HG03442 (cell line): ENCODE results near the gene NTN3.
A peak's percentile ranks its signal among the peaks of the same experiment; 100 is the strongest.
"Not testable (repeated sequence)": the region's sequence is repeated elsewhere in the genome, so short reads cannot be mapped to it uniquely, and the experiment has no call there.

Experiments
- ATAC-seq: cut with Tn5 transposase; IDR thresholded peaks from one replicate; pipeline ENCODE4 v1.9.1; 2021; ENCODE audit warnings: mild to moderate bottlenecking, moderate library complexity; ENCODE audit not compliant: unreplicated experiment

Gene NTN3

DNA sequence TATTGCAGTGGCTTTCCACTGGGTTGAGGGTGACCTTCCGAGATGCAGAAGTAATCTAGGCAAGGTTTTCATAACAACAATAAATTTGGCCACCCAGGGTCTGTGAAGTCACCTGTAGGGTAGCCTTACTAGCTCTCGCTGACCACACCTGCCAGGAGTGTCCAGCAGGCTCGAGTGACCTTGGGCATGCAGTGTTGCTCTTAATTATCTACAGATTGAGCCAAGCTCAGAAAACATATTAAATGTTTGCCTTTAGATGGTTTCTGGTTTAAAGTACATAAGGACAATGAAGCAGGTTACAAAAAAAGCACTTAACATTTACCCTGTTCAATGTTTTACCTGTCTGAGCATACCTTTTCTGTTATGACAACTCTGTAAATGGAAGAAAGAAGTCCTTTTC lies 5.6 kb downstream of the NTN3 start:
- no peak for ATAC-seq

GRCh38 chr16:2477327-2477726 lies 6.2 kb downstream of the NTN3 start:
- no peak for ATAC-seq

- ATAC-seq: no peak
These were observed 7.2 kb downstream of the NTN3 start for GRCh38 chr16:2478279-2478678.

DNA sequence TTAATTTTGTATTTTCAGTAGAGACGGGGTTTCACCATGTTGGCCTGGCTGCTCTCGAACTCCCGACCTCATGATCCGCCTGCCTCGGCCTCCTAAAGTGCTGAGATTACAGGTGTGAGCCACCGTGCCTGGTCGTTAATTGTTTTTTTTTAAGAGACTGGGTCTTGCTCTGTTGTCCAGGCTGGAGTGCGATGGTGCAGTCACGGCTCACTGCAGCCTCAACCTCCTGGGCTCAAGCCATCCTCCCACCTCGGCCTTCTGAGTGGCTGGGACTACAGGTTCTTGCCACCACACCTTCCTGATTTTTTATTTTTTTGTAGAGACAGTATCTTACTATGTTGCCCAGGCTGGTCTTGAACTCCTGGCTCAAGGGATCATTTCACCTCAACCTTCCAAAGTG lies 8.9 kb downstream of the NTN3 start:
- ATAC-seq: not testable (repeated sequence)

- ATAC-seq: no peak
These were observed 9.9 kb downstream of the NTN3 start for GRCh38 chr16:2480948-2481347.

- no peak for ATAC-seq
These were observed 10.6 kb downstream of the NTN3 start for GRCh38 chr16:2481676-2482075.

DNA sequence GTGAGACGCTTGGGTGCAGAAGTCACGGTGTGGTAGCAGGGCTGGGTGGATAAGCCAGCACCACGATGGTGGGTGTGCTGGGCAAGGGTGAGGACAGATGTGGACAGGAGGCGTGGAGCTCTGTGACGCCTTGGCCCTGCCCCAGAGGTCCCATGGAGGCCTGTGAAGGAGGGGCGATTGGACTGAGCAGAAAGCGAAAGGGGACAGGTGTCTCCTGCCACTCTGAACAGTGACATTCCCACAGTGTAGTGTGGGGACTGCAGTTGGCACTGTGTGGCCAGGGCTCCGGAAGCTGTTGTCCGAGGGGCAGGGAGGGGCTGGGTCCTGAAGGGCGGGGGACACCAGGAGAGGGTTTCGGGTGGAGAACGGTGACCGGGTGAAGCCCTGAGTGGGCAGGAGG lies 11.2 kb downstream of the NTN3 start:
- ATAC-seq: no peak

DNA sequence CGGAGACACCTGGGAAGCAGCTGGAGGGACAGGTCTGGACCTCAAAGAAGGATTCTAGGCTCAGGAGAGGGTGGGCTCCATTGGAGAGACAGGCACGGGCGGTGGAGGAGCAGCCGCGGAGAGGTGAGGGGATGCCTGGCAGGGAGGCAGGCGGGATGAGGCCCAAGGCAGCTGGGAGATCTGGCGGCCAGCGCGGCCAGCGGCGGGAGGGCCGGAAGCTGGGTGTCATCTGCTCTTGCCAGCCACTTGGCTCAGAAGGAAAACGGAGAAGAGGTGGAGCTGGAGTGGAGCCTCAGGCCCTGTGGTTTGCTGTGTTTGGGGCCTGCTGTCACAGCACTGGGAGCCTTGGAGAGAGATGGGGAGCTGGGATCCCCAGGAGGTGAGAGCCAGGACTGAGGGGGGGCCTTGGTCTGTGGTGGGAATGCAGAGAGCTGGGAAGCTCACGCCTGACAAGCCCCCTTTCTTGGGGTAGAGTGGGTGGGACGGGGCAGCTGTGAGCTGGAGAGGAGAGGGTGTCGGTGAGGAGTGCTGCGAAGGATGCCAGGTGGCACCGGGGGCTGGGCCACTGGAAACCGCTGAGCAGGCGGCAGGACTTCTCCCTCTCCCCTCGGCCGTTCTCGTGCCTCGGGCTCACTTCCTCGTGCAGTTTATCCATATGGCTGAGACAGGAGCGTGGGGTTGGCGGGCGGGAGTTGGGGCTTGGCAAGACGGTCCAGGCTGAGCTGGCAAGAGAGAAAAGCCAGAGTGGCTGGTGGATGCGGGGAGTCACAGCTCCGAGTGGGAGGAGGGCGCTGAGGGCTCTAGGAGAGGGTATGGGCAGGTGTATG lies 11.8 kb downstream of the NTN3 start:
- no peak for ATAC-seq

DNA sequence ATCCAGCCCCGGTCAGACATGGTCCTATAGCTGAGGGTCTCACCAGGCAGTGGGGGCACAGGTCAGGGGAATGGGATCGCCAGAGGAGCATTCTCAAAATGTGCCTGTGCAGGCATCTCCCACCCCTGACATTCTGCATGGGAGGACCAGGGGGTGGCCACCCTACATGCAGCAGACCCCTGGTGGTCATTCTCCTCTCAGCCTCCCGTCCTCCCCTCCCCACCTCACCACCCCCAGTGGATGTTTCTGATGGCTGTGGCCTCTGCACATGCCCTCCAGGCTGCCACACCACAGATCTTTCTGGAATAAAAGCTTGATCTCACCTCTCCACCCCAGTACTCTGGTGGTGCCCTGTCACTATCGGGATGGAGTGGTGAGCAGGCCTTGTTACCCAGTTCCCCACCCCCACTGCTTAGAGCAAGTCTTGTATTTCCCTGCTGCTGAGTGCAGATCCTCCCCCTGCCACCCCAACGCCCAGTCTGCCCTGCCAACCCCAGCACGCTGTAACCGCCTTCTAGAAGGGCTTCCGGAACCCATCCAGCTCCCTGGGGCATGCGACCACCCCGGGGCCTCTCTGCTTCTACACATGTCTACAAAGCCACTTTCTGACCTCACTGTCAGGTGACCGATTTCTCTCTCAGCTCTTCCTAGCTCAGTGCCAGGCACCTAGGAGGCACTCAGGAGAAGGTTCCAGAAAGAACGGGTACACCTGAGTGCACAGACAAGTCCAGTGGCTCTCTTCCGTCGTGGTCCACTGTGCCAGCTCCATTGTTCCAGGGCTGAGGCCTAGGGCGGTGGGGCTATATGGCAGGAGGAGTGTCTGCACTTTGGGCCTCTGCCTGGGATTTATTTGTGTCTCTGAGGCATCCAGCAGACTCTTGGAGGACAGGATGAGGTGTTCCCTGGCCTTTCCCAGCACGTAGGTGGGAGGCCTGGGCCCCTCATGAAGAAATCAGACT lies 13.1 kb downstream of the NTN3 start:
- ATAC-seq: no peak

DNA sequence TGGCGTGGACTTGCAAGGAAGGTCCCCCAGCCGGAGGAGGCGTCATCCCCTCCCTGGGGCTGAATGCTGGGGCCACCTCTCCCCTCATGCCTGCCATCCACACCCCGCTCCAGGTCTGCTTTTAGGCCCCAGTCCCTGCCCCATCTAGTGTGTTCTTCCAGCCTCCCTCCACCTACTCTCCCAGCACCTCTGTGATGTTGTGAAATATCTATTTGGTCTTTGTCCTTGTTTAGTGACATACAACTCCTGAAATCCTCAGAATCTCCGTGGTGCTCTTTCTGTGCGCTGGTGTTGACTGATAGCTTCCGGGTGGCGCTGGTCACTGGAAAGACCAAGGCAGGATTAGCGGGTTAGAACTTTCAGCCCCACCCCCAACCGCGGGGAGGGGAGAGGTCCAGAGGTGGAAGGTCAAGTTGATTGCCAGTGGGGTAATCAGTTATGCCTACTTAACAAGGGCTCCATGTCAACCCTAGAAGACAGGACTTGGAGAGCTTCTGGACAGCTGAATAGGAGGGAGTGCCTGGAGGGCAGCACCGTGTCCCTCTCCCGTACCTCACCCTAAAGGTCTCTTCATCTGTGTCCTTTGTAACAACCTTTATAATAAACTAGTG lies 13.9 kb downstream of the NTN3 start:
- ATAC-seq: no peak

DNA sequence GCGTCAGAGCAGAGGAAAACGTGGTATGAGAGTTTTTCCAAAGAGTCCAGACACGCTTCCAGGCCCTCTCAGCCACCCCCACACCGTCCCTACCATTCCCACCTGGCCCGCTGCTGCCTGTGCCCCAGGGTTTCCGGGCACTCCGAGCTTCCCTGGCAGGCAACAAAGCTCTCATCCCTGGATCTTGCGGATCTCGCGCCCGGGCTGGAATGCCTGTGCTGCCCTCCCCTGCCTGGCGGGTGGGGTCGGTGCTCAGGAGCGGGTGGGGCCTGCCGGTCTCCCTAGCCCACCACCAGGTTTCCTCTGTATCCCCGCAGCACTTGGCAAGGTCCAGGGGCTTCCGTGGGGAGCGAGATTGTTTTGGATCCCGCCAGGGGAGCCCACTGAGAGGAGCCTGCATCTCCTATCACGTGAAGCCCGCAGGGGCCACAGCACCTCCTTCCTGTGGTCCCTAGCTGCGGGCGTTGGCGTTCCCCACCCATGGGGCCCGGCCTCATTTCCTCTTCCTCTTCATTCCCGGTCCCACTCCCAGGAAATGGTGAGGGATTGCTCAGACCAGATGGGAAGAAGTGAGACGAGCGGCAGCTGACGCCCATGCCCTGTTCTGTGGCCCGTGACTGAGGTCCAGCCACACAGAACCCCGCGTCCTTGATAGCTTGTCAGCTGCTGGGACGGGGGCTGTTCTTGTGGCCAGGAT lies 14.9 kb downstream of the NTN3 start:
- ATAC-seq: no peak

DNA sequence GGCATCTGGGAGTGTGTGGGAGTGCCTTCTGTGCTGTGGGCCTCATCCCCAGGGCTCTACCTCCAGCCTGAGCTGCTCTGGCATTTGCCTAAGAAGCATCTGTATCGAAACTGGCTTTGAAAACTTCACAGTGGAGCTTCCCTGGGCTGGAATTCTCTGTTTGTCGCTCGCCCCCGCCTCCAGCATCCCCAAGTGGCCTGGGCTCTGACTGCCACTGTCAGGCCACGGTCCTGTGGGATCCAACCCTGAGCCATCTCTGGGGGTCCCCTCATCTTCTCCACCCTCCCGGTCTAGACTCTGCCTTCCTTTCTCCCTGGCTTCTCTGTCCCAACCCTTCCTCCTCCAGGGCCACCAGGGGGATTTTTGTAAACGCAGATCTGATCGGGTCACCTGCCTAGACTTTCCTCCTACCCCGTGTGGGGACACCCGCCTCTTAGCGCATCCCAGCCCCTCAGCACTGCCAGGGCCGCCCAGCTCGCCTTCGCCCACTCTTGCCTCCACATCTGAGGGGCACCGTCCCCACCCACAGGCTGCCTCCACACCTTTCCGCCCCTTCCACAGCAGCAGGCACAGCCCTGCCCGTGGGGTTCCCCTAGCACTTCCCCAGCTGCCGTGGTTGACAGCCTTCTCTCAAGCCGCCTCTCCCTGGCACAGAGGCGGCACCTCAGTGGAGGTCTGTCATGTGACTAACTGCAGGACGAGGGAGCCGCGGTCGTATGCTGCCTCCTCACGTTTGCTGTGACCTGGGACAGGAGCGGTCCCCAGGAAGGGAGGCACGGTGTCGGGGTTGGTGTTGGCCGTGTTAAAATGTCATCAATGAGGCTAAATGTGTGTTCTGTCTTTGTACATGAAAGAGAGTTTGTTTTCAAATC lies 15.8 kb downstream of the NTN3 start:
- ATAC-seq: peak; percentile 50

DNA sequence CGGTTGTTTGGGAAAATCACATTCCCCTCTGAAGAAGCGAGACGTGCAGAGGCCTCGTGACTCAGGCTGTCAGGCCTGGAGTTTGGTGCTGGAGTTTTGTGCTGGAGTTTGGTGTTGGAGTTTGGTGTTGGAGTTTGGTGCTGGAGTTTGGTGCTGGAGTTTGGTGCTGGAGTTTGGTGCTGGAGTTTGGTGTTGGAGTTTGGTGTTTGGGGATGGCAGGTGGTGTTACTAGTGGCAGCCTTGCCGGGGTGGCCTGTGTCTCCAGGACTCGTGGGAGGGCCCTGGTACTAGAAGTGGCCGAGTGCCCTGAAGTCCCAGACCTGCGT lies 16.4 kb downstream of the NTN3 start:
- ATAC-seq: no peak

DNA sequence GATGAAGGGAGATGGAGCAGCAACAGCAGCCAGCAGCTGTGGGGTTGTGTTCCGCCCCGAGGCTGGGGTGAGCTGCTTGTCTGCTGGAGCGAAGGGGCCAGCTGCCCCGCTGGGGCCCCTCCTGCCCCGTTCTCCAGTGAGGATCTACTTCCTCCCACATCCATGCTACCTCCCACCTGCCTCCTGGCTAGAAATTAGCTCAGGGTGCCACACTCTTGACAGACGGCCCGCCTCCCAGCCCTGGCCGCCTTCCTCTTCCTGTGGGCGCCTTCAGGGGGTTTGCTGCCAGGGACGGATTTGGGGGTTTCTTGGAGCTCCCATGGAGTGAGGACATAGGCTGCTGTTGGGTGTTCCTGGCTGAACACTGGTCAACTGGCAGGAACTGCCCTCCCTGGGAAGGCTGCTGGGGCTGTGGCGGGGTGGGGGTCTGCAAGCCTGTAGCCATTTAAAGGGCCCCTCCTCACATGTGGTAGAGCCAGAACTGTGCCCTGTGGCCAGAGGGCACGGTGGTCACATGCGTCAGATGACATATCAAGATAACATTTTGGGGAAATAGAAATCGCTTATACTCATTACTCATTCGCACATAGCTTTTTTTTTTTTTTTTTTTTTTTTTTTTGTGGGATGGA lies 16.9 kb downstream of the NTN3 start:
- ATAC-seq: no peak

GRCh38 chr16:2489581-2489980 lies 18.5 kb downstream of the NTN3 start:
- ATAC-seq: no peak

DNA sequence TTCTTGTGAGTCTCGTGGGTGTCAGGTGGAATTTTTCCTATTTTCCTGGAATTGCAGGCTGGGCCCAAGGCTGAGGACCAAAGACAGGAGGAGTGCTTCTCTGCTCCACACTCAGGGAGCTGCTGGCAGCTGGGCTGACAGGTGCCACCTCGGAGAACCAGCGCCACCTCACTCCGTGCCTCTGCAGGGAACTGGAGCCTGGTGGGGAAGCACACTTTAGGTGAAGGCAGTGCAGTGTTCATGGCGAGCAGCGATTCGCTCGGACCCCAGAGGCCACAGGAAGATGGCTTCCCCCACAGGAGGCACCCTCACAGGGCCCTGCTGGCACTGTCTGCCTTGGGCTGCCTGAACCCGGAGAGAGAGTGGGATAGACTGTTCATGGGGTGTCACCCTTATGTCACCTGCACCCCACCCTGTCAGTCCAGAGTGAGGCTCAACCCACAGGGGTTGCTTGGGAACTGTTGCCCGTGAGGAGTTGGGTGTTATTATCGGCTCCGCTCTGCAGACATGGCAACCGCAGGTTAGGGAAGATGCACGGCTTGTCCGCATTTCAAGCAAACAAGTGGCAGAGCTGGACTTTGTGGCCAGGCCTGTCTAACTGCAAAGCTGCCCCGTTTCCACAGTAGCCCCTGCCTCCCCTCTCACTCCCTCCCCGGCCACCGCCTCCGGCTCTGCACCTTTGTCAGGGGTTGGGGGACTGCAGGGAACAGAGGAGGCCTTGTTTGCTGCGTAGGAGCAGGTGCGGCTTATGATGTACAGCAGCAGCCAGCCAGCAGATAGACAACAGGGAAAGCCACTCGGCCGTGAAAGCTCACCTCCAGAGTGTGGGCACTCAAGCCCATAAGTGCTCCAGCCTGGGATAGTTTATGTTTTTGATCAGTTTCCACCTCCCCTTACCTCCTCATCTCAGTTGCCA lies 19.4 kb downstream of the NTN3 start:
- ATAC-seq: no peak

DNA sequence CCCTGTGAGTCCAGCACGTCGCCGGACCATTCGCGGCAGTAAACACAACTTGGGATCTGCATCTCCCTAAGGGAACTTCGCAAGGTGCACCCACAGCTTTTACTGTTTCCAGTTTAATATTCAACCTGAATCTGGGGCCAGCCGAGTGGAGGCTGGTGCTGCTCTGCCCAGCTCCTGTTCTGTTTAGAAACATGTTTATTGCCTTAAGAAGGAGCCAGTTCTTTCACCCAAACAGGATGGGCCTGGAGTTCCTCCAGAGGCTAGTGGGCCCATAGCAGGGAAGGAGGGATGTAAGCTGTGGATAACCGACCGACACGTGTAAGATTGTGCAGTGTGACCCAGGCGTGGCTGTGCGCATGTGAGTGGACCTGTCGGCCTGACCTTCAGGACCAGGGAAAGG lies 21.2 kb downstream of the NTN3 start:
- no peak for ATAC-seq

GRCh38 chr16:2493605-2494004 lies 22.5 kb downstream of the NTN3 start:
- ATAC-seq: no peak

DNA sequence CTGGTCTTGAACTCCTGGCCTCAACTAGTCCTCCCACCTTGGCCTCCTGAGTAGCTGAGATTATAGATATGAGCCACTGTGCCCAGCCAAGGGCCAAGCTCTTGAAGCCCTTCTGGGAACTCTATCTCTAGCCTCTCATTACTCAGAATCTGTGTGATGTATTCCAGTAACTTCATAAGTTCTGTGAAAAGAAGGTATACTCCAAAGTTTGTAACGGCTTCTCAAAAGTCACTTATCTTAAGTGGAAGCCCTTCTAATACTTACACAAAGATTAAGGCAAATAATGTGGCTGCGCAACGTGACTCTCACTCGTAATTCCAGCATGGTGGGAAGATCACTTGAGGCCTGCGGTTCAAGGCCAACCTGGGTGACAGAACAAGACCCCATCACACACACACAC lies 23.5 kb downstream of the NTN3 start:
- no peak for ATAC-seq
